ENCODE results near the gene EPO.

Gene EPO

DNA sequence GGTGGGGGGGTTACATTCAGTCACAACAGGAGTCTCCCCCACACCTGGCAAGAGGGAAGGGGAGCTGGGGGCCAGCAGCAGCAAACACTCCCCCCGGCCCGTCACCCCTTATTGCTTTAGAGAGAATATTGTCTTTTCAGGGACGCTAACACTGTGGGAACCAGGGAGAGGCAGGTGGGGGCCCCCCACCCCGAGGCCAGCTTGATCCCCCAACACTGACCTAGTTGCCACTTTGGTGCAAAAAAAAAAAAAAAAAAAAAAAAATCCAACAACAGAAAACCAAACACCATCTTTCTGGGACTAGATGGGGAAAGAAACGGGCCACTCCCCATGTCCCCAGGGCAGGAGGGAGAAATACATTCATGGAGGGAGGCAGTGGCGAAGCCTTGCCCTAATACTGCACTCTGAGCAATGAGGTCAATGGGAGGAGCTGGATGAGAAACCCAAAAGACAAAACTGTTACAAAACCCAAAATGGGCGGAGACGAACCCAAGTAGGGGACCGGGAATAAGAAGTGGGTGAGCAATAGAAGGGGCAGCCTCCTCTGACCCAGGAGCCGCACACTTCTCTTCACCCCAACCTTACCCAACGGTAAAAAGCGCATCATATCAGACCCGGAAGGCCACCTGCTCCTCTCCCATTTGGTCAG lies 40.2 kb upstream of the EPO start:
- H3K4me3 Mint-ChIP-seq: peak overlapping the region in 1 of 2 donors; percentile 12
- ATAC-seq (replicated peaks) (no peak), DNase-seq (no peak)
- H3K9me3 Mint-ChIP-seq: no peaks in the 10 kb centered on the region
- peak overlapping the region; percentile 77 for H3K27ac Mint-ChIP-seq
- H3K27me3 Mint-ChIP-seq: no peaks in the 10 kb centered on the region
- H3K4me1 Mint-ChIP-seq: peaks cover 15 to 44% of the 10 kb centered on the region in 2 donors
- H3K36me3 Mint-ChIP-seq: peaks cover 31 to 42% of the 10 kb centered on the region in 2 donors

DNA sequence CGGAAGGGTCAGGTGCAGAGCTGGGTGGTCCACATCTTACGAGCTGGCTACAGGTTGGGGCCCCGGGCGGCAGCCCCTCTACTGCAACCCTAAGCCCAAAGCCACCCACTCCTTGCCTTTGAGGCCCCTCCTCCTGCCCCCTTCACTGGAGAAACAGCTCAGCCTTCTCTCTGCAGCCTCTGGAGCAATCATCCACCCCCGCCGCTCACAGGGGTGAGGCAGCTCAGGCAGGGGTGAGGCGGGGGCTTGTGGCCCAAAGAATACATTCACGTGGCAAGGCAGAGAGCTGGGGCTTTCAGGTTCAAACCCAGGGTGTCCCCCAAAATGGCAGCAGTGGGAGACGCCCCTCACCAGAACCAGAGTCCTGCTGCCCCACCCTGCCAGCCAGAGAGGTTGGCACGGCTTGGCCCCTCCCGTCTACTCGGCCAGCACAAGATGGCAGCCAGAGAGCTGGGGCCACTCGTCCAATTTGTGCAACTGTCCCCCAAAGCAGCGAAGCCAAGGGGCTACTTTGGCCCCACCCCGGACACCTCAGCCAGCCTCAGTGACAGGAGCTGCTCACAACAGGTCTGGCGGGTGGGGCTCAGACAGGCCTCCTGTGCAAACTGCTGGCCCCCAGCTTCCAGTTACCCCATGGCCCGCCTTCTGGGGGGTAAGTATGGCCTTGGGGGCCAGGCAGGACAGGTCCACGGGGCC lies 39.5 kb upstream of the EPO start:
- H3K36me3 Mint-ChIP-seq: peaks cover 37 to 48% of the 10 kb centered on the region in 2 donors
- H3K4me3 Mint-ChIP-seq: no peak overlapping the region
- no peak for ATAC-seq (replicated peaks)
- H3K4me1 Mint-ChIP-seq: peaks cover 13 to 44% of the 10 kb centered on the region in 2 donors
- H3K9me3 Mint-ChIP-seq: no peaks in the 10 kb centered on the region
- peak overlapping the region; percentile 77 for H3K27ac Mint-ChIP-seq
- H3K27me3 Mint-ChIP-seq: no peaks in the 10 kb centered on the region
- DNase-seq: no peak

DNA sequence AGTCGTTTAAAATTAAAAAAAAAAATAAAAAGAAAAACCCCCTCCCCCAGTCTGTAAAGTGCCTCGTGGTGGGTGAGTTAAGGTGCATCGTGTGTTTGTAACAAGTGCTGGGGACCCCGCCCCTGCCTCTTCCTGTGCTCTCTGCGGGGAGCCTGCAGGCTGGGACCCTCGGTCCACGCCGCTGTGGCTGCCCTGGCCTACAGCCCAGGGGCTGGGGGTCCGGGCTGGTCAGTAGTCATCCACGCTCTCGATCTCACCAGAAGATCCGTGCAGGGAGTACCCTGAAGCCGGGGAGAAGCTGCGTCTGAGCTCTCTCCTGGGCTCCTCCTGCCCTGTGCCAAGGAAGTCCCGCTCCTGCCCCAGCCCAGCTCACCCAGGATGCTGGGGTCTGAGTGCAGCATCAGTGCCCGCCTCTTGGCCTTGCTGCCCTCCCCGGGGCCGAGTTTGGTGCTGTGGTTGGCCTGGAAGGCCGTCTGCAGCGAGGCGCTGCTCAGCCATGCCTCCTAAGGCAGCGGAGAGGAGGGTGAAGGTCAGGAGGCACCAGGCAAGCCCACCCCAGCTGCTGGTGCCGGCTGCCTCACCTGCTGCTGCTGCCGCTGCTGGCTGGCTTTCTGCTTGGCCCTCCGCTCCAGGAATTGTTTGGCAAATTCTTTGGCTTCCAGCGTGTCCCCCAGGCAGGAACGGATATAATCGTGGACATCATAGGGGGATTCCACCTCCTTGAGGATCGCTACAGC lies 38.6 kb upstream of the EPO start:
- Mint-ChIP-seq H3K9me3 (no peaks in the 10 kb centered on the region), H3K36me3 (peaks cover 35 to 46% of the 10 kb centered on the region in 2 donors), H3K27ac (peak overlapping the region; percentile 51), H3K27me3 (no peaks in the 10 kb centered on the region), H3K4me1 (peaks cover 10 to 39% of the 10 kb centered on the region in 2 donors), H3K4me3 (no peak overlapping the region)
- ATAC-seq (replicated peaks) (no peak), DNase-seq (no peak)

DNA sequence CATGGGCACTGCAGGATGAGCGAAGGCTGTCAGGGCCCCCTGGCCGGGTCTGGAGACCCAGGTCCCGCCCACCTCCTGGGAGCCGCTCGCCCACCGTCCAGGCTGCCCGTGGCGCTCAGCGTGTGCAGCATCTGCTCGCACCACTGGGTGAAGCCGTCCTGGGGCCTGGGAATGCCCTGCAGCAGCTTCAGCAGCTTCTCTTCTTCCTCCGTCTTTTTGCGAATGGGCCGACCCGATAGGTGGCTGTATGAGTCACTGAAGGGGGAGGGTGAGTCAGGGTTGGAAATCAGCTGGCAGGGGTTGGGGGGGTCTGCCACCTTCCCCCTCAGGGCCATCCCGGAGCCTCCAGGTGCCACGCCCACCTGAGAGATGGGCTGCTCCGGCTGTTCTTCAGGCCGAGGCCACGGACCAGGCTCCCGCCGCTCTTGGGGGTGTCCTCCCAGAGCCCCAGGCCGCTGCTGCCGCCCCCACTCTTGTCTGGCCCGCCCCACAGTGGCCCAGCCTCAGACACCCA lies 38.0 kb upstream of the EPO start:
- Mint-ChIP-seq H3K27me3 (no peaks in the 10 kb centered on the region), H3K36me3 (peaks cover 36 to 46% of the 10 kb centered on the region in 2 donors), H3K27ac (peak overlapping the region; percentile 31), H3K4me3 (no peak overlapping the region), H3K4me1 (peaks cover 9 to 38% of the 10 kb centered on the region in 2 donors), H3K9me3 (no peaks in the 10 kb centered on the region)
- ATAC-seq (replicated peaks) (no peak), DNase-seq (no peak)

DNA sequence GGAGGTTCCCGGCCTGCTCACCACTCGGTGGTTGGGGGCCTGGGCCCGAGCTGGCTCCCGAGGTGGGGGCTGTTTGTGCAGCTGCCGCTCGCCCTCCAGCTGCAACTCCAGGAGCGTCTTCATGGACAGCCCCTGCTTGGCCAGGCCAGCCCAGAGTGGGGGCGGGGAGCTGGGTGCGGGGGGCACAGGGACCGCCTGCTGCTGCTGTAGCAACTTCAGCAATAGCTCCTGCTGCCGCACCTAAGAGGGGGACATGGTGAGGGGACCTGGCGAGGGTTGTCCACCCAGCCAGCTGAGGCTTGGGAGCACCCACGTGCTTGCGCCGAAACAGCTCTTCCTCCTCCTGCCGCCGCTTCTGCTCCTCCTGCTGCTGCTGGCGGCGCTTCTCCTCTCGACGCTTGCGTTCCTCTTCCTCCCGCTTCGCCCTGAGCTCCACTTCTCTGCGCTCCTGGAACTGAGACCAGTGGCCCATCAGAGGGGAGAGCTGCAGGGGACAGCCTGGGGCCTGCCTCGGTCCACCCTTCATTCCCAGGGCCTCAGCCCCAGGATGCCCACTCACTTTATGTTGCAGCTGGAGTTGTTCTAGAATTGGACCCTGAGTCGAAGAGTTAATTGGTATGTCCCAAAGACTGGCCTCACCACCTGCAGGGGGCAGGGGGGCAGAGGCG lies 37.1 kb upstream of the EPO start:
- Mint-ChIP-seq H3K27ac (peak overlapping the region; percentile 82), H3K9me3 (no peaks in the 10 kb centered on the region), H3K36me3 (peaks cover 37 to 47% of the 10 kb centered on the region in 2 donors), H3K4me3 (no peak overlapping the region), H3K27me3 (no peaks in the 10 kb centered on the region), H3K4me1 (peaks cover 7 to 37% of the 10 kb centered on the region in 2 donors)
- ATAC-seq (replicated peaks): no peak
- DNase-seq: no peak

DNA sequence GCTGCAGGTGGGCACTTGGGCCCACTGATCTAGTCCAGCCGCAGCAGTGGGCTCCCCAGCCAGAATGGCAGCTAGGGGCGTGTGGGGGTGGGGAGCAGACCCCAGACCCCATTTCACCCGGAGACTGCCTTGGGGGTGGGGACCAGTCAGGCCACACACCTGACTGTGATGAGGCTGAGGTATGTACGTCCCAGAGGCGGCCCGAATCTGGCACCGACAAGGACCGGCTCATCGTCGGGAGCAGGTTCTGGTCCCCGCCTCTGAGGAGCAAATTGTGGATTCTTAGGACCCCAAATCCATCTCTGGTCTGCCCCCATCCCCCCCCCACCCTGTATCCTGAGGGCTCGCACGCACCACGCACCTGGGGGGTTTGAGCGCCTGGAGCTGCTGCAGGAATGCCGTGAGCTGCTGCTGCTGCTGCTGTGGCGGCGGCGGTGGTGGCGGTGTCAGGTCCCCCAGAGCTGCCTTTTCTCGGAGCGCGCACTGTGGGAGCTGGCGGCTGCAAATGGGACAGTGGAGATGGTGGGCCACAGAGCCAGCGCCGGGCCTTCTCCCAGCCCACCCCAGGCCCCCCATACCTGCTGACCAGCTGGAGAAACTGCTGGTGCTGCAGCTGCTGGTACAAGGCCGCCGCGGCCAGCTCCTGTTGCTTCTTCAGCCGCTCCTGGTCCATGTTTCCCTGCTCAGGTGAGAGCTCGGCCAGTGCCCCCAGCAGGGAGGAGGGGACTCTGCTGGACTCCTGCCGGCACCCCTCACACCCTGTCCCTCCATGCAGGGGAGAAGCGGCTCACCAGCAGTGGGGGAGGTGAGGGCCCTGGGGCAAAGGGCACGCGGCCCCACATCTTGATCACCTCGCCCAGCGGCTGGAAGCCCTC lies 36.4 kb upstream of the EPO start:
- DNase-seq: no peak
- no peaks in the 10 kb centered on the region for H3K9me3 Mint-ChIP-seq
- H3K27ac Mint-ChIP-seq: peak overlapping the region; percentile 82

DNA sequence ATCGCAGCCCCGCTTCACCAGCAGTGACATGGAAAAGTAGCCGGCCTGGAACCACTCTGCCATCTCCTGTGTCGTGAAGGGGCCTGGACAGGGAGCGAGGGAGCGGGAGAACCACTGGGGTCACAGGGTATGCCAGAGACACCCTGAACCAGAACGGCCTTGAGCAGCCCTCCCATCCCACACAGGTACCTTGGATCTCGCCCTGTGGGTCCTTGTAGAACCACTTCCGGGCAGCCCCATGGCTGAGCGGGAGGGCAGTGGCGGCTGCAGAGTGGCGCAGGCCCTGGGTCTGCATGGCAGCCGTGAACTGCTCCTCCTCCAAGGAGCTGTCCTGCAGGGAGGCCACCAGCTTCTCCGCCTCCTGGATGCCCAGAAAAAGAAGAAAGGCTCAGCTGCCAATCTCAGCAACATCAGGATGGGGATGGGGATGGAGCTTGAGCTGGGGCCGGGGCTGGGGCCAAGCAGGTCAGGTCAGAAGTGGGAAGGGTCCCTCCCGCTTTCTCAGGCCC lies 35.7 kb upstream of the EPO start:
- H3K9me3 Mint-ChIP-seq: no peaks in the 10 kb centered on the region
- ATAC-seq (replicated peaks) (no peak), DNase-seq (no peak)
- peaks cover 29 to 49% of the 10 kb centered on the region in 2 donors for H3K36me3 Mint-ChIP-seq
- H3K4me3 Mint-ChIP-seq: no peak overlapping the region
- H3K4me1 Mint-ChIP-seq: peaks cover 15 to 39% of the 10 kb centered on the region in 2 donors
- no peaks in the 10 kb centered on the region for H3K27me3 Mint-ChIP-seq
- no peak overlapping the region for H3K27ac Mint-ChIP-seq

More for the DNA sequence above, 36.4 kb upstream of the EPO start:
- no peaks in the 10 kb centered on the region for H3K27me3 Mint-ChIP-seq
- peaks cover 32 to 47% of the 10 kb centered on the region in 2 donors for H3K36me3 Mint-ChIP-seq
- no peak for ATAC-seq (replicated peaks)
- peaks cover 9 to 38% of the 10 kb centered on the region in 2 donors for H3K4me1 Mint-ChIP-seq
- H3K4me3 Mint-ChIP-seq: no peak overlapping the region

DNA sequence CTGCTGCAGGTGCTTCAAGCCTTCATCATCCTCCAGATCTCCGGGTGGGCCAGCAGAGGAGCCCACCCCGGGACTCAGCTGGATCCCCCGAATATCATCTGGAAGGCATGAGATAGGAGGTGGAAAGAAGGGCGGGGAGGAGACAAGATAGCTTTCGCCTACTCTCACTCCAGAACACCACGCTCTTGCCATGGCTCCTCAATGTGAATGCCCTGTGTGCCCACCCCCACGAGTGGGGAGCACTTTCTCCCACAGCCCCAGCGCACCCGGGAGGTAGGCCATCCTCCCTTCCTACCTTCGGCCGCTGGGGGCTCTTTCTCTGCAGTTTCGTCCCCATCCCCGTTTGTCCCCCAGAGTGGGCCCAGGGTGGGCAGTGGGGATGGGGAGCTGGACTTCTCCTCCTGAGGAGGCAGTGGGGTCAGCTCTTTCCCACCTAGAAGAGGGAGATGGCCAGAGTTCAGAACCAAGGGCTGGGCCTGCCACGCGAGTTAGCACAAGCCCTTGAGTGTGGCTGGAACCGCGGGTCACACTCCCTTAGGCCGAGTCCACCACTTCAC lies 35.1 kb upstream of the EPO start:
- no peak for ATAC-seq (replicated peaks)
- peaks cover 26 to 46% of the 10 kb centered on the region in 2 donors for H3K36me3 Mint-ChIP-seq

DNA sequence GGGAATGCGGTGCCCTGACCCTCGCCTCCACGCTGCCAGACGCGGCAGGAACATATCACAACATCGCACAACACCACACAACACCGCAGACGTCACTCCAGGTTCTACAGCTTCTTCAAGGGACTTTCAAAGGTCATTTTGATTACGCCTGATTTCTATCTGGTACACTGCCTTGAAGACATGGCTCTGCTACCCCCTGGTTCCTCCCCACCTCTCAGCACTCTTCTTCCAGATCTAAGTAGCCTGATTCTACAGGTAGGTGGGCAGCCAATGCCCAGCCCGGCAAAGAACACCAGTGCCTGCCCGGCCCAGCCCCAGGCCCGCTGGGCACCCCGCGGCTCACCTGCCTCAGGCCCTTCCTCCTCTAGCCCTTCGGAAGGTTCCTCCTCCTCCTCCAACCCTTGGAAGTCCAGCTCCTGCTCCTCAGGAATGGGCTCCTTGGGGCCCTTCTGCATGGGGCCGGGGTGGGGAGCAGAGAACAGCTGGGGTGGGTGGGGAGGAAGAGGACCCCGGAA lies 34.6 kb upstream of the EPO start:
- Mint-ChIP-seq H3K4me3 (no peak overlapping the region), H3K36me3 (peaks cover 24 to 41% of the 10 kb centered on the region in 2 donors), H3K27ac (peak overlapping the region; percentile 67), H3K4me1 (peaks cover 19 to 35% of the 10 kb centered on the region in 2 donors), H3K9me3 (no peaks in the 10 kb centered on the region), H3K27me3 (no peaks in the 10 kb centered on the region)
- no peak for DNase-seq
- no peak for ATAC-seq (replicated peaks)

More for the DNA sequence above, 35.1 kb upstream of the EPO start:
- peaks cover 19 to 39% of the 10 kb centered on the region in 2 donors for H3K4me1 Mint-ChIP-seq
- H3K4me3 Mint-ChIP-seq: no peak overlapping the region
- H3K27me3 Mint-ChIP-seq: no peaks in the 10 kb centered on the region
- DNase-seq: no peak
- H3K27ac Mint-ChIP-seq: peak overlapping the region; percentile 67
- H3K9me3 Mint-ChIP-seq: no peaks in the 10 kb centered on the region

DNA sequence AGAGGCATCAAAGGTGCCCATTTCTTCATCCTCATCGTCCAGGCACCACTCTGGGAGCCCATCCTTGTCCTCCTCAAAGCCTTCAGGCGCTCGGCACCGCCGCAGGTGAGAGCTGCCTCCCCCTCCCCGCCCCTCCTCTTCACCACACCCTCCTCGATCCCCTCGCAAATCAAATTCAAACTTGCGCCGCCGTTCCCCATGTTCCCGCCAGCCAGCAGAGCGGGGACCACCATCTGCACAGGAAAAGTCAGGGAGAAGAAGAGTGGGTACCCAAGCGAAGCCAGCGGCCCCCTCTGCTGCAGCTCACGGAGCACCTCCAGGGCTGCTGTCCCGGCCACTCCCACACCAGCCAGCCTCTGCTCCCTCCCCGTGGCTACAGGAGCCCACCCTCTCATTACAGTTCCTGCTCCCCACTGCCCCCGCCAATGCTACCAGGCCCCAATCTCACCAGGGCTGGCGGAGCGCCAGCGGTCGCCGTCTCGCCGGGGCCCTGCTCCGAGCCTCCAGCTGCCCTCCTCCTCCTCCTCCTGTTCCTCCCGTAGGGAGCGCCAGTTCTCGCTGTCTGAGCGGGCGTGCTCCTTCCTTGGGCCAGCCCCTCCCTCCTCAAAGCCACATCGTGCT lies 34.0 kb upstream of the EPO start:
- no peaks in the 10 kb centered on the region for H3K9me3 Mint-ChIP-seq
- peaks cover 24 to 41% of the 10 kb centered on the region in 2 donors for H3K36me3 Mint-ChIP-seq
- ATAC-seq (replicated peaks): no peak
- DNase-seq: no peak
- no peak overlapping the region for H3K4me3 Mint-ChIP-seq
- no peaks in the 10 kb centered on the region for H3K27me3 Mint-ChIP-seq
- H3K27ac Mint-ChIP-seq: no peak overlapping the region
- H3K4me1 Mint-ChIP-seq: peaks cover 22 to 34% of the 10 kb centered on the region in 2 donors

DNA sequence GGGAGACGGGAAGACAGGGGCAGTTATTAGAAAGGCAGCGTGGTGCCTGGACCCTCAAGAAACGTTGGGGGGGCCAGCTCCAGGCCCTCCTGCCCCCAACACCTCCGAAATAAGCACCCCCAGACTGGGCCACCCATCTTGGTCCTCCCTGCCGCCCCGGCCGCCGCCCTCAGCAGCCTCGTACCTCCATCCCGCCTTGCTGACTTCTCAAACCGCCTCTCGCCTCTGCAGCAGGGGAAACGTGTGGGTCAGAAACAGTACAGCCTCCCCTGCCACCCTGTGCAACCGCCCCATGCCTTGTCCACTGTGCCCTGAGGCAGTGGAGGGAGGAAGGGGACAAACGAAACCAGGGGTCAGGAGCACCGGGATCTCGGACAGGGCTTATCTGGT lies 33.5 kb upstream of the EPO start:
- no peaks in the 10 kb centered on the region for H3K9me3 Mint-ChIP-seq
- no peak for ATAC-seq (replicated peaks)

DNA sequence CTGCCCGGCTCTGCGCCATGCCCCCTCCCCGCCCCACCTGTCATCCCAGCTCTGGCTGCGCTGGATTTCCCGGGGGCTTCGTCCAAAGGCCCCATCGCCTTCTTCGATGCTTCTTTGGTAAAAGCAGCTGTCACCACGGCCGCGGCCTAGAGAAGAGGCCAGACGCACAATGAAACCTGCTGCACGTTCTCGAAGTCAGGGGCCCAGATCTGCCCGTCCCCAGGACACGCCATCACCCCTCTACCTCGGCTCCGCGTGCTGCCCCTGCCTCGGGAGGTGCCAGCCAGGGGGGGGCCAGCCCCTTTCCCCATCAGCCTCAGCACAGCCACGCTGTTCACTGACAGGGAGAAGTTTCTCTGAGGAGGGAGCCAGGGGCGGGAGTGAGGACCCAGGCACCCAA lies 33.0 kb upstream of the EPO start:
- H3K27ac Mint-ChIP-seq: no peak overlapping the region
- DNase-seq (no peak), ATAC-seq (replicated peaks) (no peak)
- no peaks in the 10 kb centered on the region for H3K9me3 Mint-ChIP-seq
- no peaks in the 10 kb centered on the region for H3K27me3 Mint-ChIP-seq
- no peak overlapping the region for H3K4me3 Mint-ChIP-seq
- H3K36me3 Mint-ChIP-seq: peaks cover 20 to 40% of the 10 kb centered on the region in 2 donors
- peaks cover 28 to 35% of the 10 kb centered on the region in 2 donors for H3K4me1 Mint-ChIP-seq

More for the DNA sequence above, 33.5 kb upstream of the EPO start:
- Mint-ChIP-seq H3K4me1 (peaks cover 25 to 33% of the 10 kb centered on the region in 2 donors), H3K27ac (peak overlapping the region; percentile 86), H3K27me3 (no peaks in the 10 kb centered on the region), H3K4me3 (no peak overlapping the region), H3K36me3 (peaks cover 20 to 39% of the 10 kb centered on the region in 2 donors)
- DNase-seq: no peak
